Measurements from ENCODE around the gene TNF. TPM values are rescaled to one million over a fixed set of nuclear protein-coding genes. Genes with fewer than 3 reads are reported as not detected.
A peak's percentile ranks its signal among the peaks of the same experiment; 100 is the strongest.

Gene TNF
- total and polyA plus RNA-seq, 11 donors, result 0.15 to 7.6 (median 0.44) TPM; not detected in 1

DNA sequence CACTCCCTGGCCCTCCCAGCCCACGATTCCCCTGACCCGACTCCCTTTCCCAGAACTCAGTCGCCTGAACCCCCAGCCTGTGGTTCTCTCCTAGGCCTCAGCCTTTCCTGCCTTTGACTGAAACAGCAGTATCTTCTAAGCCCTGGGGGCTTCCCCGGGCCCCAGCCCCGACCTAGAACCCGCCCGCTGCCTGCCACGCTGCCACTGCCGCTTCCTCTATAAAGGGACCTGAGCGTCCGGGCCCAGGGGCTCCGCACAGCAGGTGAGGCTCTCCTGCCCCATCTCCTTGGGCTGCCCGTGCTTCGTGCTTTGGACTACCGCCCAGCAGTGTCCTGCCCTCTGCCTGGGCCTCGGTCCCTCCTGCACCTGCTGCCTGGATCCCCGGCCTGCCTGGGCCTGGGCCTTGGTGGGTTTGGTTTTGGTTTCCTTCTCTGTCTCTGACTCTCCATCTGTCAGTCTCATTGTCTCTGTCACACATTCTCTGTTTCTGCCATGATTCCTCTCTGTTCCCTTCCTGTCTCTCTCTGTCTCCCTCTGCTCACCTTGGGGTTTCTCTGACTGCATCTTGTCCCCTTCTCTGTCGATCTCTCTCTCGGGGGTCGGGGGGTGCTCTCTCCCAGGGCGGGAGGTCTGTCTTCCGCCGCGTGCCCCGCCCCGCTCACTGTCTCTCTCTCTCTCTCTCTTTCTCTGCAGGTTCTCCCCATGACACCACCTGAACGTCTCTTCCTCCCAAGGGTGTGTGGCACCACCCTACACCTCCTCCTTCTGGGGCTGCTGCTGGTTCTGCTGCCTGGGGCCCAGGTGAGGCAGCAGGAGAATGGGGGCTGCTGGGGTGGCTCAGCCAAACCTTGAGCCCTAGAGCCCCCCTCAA lies 3.1 kb upstream of the TNF start, which contains the start of gene LTA:
Gene LTA (plus strand): TSS at position 249 of the 871 bp plus-strand sequence. CDS start 454 bp downstream, at position 703.
- no peak for ATAC-seq
- 88 to 95% (median 90%) methylated on average over 27 of the region's 27 CpGs for WGBS, 4 donors
- no peak for DNase-seq

GRCh38 chr6:31573239-31574105 lies 1.9 kb upstream of the TNF start:
- Histone ChIP-seq H3K4me1 (peaks cover 0 to 47% (median 3%) of the 10 kb centered on the region in 12 donors), H3K9me3 (no peaks in the 10 kb centered on the region), H3K36me3 (peaks cover 0 to 10% (median 0%) of the 10 kb centered on the region in 9 donors), H3K4me3 (no peak overlapping the region), H3K27me3 (no peaks in the 10 kb centered on the region), H3K27ac (peak overlapping the region in 1 of 12 donors; percentile 73)
- ATAC-seq, result no peak
- intact Hi-C loops (cut with DNase I), result no loop called here
- TF ChIP-seq, protein P1, sequence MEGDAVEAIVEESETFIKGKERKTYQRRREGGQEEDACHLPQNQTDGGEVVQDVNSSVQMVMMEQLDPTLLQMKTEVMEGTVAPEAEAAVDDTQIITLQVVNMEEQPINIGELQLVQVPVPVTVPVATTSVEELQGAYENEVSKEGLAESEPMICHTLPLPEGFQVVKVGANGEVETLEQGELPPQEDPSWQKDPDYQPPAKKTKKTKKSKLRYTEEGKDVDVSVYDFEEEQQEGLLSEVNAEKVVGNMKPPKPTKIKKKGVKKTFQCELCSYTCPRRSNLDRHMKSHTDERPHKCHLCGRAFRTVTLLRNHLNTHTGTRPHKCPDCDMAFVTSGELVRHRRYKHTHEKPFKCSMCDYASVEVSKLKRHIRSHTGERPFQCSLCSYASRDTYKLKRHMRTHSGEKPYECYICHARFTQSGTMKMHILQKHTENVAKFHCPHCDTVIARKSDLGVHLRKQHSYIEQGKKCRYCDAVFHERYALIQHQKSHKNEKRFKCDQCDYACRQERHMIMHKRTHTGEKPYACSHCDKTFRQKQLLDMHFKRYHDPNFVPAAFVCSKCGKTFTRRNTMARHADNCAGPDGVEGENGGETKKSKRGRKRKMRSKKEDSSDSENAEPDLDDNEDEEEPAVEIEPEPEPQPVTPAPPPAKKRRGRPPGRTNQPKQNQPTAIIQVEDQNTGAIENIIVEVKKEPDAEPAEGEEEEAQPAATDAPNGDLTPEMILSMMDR (IDR thresholded peaks at IDR 0.05), result no peak
- no peak for TF ChIP-seq POLR2A (IDR thresholded peaks at IDR 0.05)
- WGBS, 4 donors, result 87 to 93% (median 88%) methylated on average over 9 of the region's 9 CpGs
- DNase-seq, result no peak

More for the DNA sequence above, 3.1 kb upstream of the TNF start, which contains the start of gene LTA:
- peaks cover 0 to 45% (median 3%) of the 10 kb centered on the region in 12 donors for H3K4me1 ChIP-seq
- TF ChIP-seq POLR2A (IDR thresholded peaks at IDR 0.05), result no peak
- TF ChIP-seq, protein P1 (IDR thresholded peaks at IDR 0.05), result no peak
- intact Hi-C loops (cut with DNase I), result no loop called here
- peak within 1 kb of the TSS in 2 of 12 donors; percentile 12 to 46 for H3K4me3 ChIP-seq
- peak within 1 kb of the TSS in 1 of 12 donors; percentile 73 for H3K27ac ChIP-seq
- no peaks in the 10 kb centered on the region for H3K9me3 ChIP-seq
- peaks cover 0 to 4% (median 0%) of the 10 kb centered on the region in 9 donors for H3K36me3 ChIP-seq
- no peaks in the 10 kb centered on the region for H3K27me3 ChIP-seq

- Histone ChIP-seq H3K27ac (peak overlapping the region in 11 of 12 donors; percentile 45 to 88 (median 73)), H3K36me3 (peaks cover 0 to 10% (median 0%) of the 10 kb centered on the region in 9 donors), H3K4me1 (peaks cover 0 to 42% (median 3%) of the 10 kb centered on the region in 12 donors), H3K27me3 (no peaks in the 10 kb centered on the region), H3K4me3 (no peak overlapping the region), H3K9me3 (no peaks in the 10 kb centered on the region)
- intact Hi-C loops (cut with DNase I), result no loop called here
- TF ChIP-seq POLR2A (IDR thresholded peaks at IDR 0.05), result no peak
- TF ChIP-seq, protein P1 (IDR thresholded peaks at IDR 0.05), result no peak
- 79 to 88% (median 82%) methylated on average over 14 of the region's 14 CpGs for WGBS, 4 donors
- no peak for ATAC-seq
- no peak for DNase-seq
Observed at GRCh38 chr6:31574106-31575061, 981 bp upstream of the TNF start.

Measured in heart left ventricle (tissue), 16 donors.